ENCODE data around the gene CST3. TPM values are rescaled to one million over a fixed set of nuclear protein-coding genes. Genes with fewer than 3 reads are reported as not detected.

Gene CST3
- total and polyA plus RNA-seq, 7 donors = 344 to 1,250 (median 693) TPM

GRCh38 chr20:23634044-23634801 lies 3.5 kb downstream of the CST3 start:
- no peaks in the 10 kb centered on the region for H3K27me3 ChIP-seq
- no peaks in the 10 kb centered on the region for H3K9me3 ChIP-seq
- WGBS, 2 donors = 81 to 82% methylated on average over 8 of the region's 8 CpGs
- H3K4me1 ChIP-seq = peaks cover 0 to 39% (median 34%) of the 10 kb centered on the region in 4 donors
- H3K36me3 ChIP-seq = peaks cover 0 to 38% (median 17%) of the 10 kb centered on the region in 4 donors
- peak overlapping the region; percentile 28 to 97 (median 96) for H3K27ac ChIP-seq
- H3K4me3 ChIP-seq = peak overlapping the region in 3 of 4 donors; percentile 2 to 96 (median 12)
- intact Hi-C loops (cut with DNase I) = loop anchor here (10.0 kb wide), 1 partner anchor 1411 kb away; no protein-coding TSS in a partner anchor
- no peak for DNase-seq
- TF ChIP-seq POLR2AphosphoS5 (IDR thresholded peaks at IDR 0.05) (no peak), EP300 (IDR thresholded peaks at IDR 0.05) (no peak)

- intact Hi-C loops (cut with DNase I) = loop anchor here (10.0 kb wide), 1 partner anchor 1412 kb away; no protein-coding TSS in a partner anchor
- Histone ChIP-seq H3K27ac (peak overlapping the region in 3 of 4 donors; percentile 8 to 96 (median 36)), H3K4me3 (no peak overlapping the region), H3K4me1 (peaks cover 0 to 48% (median 37%) of the 10 kb centered on the region in 4 donors), H3K27me3 (no peaks in the 10 kb centered on the region), H3K36me3 (peaks cover 0 to 38% (median 17%) of the 10 kb centered on the region in 4 donors), H3K9me3 (no peaks in the 10 kb centered on the region)
- 78 to 82% methylated on average over 8 of the region's 8 CpGs for WGBS, 2 donors
- DNase-seq = no peak
- TF ChIP-seq POLR2AphosphoS5 (IDR thresholded peaks at IDR 0.05) = no peak
- TF ChIP-seq CTCF (IDR thresholded peaks at IDR 0.05) = no peak
- TF ChIP-seq POLR2A (IDR thresholded peaks at IDR 0.05) = no peak
- TF ChIP-seq EP300 (IDR thresholded peaks at IDR 0.05) = no peak
Measured at GRCh38 chr20:23632711-23633573, 4.8 kb downstream of the CST3 start.

- Histone ChIP-seq H3K4me3 (no peak overlapping the region), H3K36me3 (peaks cover 0 to 38% (median 17%) of the 10 kb centered on the region in 4 donors), H3K4me1 (peaks cover 0 to 48% (median 37%) of the 10 kb centered on the region in 4 donors), H3K27ac (peak overlapping the region in 3 of 4 donors; percentile 8 to 96 (median 11)), H3K9me3 (no peaks in the 10 kb centered on the region), H3K27me3 (no peaks in the 10 kb centered on the region)
- intact Hi-C loops (cut with DNase I) = loop anchor here (10.0 kb wide), 1 partner anchor 1413 kb away; no protein-coding TSS in a partner anchor
- no peak for DNase-seq
- TF ChIP-seq POLR2A (IDR thresholded peaks at IDR 0.05) (no peak), EP300 (IDR thresholded peaks at IDR 0.05) (no peak)
- WGBS, 2 donors = 76 to 87% methylated on average over 12 of the region's 12 CpGs
Measured at GRCh38 chr20:23631981-23632710, 5.6 kb downstream of the CST3 start.

- 95 to 96% methylated on average over 9 of the region's 9 CpGs for WGBS, 2 donors
- Histone ChIP-seq H3K4me3 (no peak overlapping the region), H3K27ac (peak overlapping the region in 2 of 4 donors; percentile 8 to 74), H3K9me3 (no peaks in the 10 kb centered on the region), H3K36me3 (peaks cover 0 to 38% (median 17%) of the 10 kb centered on the region in 4 donors), H3K4me1 (peaks cover 0 to 46% (median 33%) of the 10 kb centered on the region in 4 donors), H3K27me3 (no peaks in the 10 kb centered on the region)
- no peak for DNase-seq
- TF ChIP-seq POLR2AphosphoS5 (IDR thresholded peaks at IDR 0.05) (no peak), CTCF (IDR thresholded peaks at IDR 0.05) (no peak), POLR2A (IDR thresholded peaks at IDR 0.05) (no peak), EP300 (IDR thresholded peaks at IDR 0.05) (no peak)
- intact Hi-C loops (cut with DNase I) = loop anchor here (10.0 kb wide), 1 partner anchor 1413 kb away; no protein-coding TSS in a partner anchor
Measured at GRCh38 chr20:23631226-23631822, 6.4 kb downstream of the CST3 start.

- intact Hi-C loops (cut with DNase I) = loop anchor here (10.0 kb wide), 1 partner anchor 1414 kb away; no protein-coding TSS in a partner anchor
- Histone ChIP-seq H3K4me3 (no peak overlapping the region), H3K9me3 (no peaks in the 10 kb centered on the region), H3K36me3 (peaks cover 0 to 38% (median 17%) of the 10 kb centered on the region in 4 donors), H3K4me1 (peaks cover 0 to 46% (median 30%) of the 10 kb centered on the region in 4 donors), H3K27me3 (no peaks in the 10 kb centered on the region), H3K27ac (peak overlapping the region in 3 of 4 donors; percentile 6 to 74 (median 47))
- DNase-seq = no peak
- TF ChIP-seq POLR2A (IDR thresholded peaks at IDR 0.05) (no peak), CTCF (IDR thresholded peaks at IDR 0.05) (no peak), POLR2AphosphoS5 (IDR thresholded peaks at IDR 0.05) (no peak), EP300 (IDR thresholded peaks at IDR 0.05) (no peak)
- 88 to 92% methylated on average over 4 of the region's 4 CpGs for WGBS, 2 donors
Measured at GRCh38 chr20:23630392-23630849, 7.3 kb downstream of the CST3 start.
